ENCODE results near the gene FGF12. TPM values are rescaled to one million over a fixed set of nuclear protein-coding genes. Genes with fewer than 3 reads are reported as not detected.

The FGF12 gene
- polyA plus RNA-seq, 12 donors = 1.8 to 15.5 (median 2.8) TPM; not detected in 1

GRCh38 chr3:192122832-192123594 lies 604.3 kb downstream of the FGF12 start:
- DNase-seq = no peak

GRCh38 chr3:192121923-192122322 lies 605.4 kb downstream of the FGF12 start:
- no peak for DNase-seq

- no peak for DNase-seq
Observed at GRCh38 chr3:192108820-192109219, 618.5 kb downstream of the FGF12 start.

- no peak for DNase-seq
Observed at GRCh38 chr3:192106543-192106942, 620.8 kb downstream of the FGF12 start.

- no peak for DNase-seq
Observed at GRCh38 chr3:192092388-192093005, 634.8 kb downstream of the FGF12 start.

- DNase-seq = no peak
Observed at GRCh38 chr3:192091831-192092230, 635.5 kb downstream of the FGF12 start.

- DNase-seq = no peak
Observed at GRCh38 chr3:192090586-192090985, 636.8 kb downstream of the FGF12 start.

Other genes with a start within 250 kb of the FGF12 start
- 10 to 100 TPM in 11 of 12 donors, not detected in 1; 10.5 to 22.6 (median 17.8) TPM for gene MB21D2, start 190.3 kb upstream of the FGF12 start, polyA plus RNA-seq (ENCODE audit: insufficient read length in 12 of 12)